ENCODE results near the gene RGS7.

The RGS7 gene

GRCh38 chr1:241129207-241129960 is 227.6 kb downstream of the RGS7 start:
- ChIA-PET CTCF (no interaction called here), POLR2A (no interaction called here)
- TF ChIP-seq, protein P1, sequence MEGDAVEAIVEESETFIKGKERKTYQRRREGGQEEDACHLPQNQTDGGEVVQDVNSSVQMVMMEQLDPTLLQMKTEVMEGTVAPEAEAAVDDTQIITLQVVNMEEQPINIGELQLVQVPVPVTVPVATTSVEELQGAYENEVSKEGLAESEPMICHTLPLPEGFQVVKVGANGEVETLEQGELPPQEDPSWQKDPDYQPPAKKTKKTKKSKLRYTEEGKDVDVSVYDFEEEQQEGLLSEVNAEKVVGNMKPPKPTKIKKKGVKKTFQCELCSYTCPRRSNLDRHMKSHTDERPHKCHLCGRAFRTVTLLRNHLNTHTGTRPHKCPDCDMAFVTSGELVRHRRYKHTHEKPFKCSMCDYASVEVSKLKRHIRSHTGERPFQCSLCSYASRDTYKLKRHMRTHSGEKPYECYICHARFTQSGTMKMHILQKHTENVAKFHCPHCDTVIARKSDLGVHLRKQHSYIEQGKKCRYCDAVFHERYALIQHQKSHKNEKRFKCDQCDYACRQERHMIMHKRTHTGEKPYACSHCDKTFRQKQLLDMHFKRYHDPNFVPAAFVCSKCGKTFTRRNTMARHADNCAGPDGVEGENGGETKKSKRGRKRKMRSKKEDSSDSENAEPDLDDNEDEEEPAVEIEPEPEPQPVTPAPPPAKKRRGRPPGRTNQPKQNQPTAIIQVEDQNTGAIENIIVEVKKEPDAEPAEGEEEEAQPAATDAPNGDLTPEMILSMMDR (IDR thresholded peaks at IDR 0.05; ENCODE audit: insufficient read depth, low read length, missing control alignments) = no peak
- no peak for DNase-seq (ENCODE audit: low read depth, low spot score)
- H3K4me3 ChIP-seq (ENCODE audit: low read depth, low read length) = no peak overlapping the region

DNA sequence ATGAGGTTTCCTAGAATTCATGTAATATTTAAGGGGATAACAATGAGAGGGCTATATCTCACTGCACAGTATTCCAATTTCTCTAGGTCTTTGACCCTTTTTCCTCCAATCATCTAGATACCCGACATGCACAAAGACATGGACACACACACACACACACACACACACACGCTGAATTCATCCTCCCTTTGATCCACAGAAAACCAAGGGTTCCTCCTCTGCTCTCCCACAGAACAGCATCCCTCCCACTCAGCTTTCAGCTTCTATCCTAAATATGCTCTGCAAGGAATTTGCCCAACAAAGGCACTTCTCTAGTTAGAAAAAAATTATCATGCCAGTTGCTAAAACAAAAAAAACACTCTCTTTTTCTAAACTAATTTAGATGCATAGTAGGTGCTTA is 231.7 kb downstream of the RGS7 start:
- DNase-seq (ENCODE audit: low read depth, low spot score) = no peak
- TF ChIP-seq, protein P1 (IDR thresholded peaks at IDR 0.05; ENCODE audit: insufficient read depth, low read length, missing control alignments) = no peak
- CTCF ChIA-PET = no interaction called here
- POLR2A ChIA-PET = no interaction called here
- no peak overlapping the region for H3K4me3 ChIP-seq (ENCODE audit: low read depth, low read length)

DNA sequence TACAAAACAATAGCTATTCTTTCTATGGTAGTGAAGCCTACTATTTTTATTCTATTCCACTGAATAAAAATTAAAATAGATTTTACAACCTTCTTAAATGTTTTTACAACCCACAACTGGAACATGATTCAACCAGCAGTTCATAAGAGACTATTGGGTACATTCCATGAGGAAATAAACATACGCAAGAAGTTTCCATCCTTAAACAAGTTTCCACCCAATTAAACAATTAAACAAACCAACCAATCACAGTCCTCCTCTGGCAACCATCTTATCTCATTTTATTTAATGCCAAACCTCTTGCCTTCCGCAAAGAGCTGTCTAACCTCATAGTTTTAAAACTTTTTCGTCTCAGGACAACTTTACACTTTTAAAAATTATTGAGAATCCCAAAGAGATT is 239.0 kb downstream of the RGS7 start:
- CTCF ChIA-PET = no interaction called here
- DNase-seq (ENCODE audit: low read depth, low spot score) = no peak
- TF ChIP-seq, protein P1 (IDR thresholded peaks at IDR 0.05; ENCODE audit: insufficient read depth, low read length, missing control alignments) = no peak
- no peak overlapping the region for H3K4me3 ChIP-seq (ENCODE audit: low read depth, low read length)
- POLR2A ChIA-PET = no interaction called here

GRCh38 chr1:241115784-241116183 is 241.2 kb downstream of the RGS7 start:
- ChIA-PET POLR2A (no interaction called here), CTCF (no interaction called here)
- TF ChIP-seq, protein P1 (IDR thresholded peaks at IDR 0.05; ENCODE audit: insufficient read depth, low read length, missing control alignments) = no peak
- DNase-seq (ENCODE audit: low read depth, low spot score) = no peak
- H3K4me3 ChIP-seq (ENCODE audit: low read depth, low read length) = no peak overlapping the region

GRCh38 chr1:241114699-241115233 is 242.2 kb downstream of the RGS7 start:
- TF ChIP-seq, protein P1 (IDR thresholded peaks at IDR 0.05; ENCODE audit: insufficient read depth, low read length, missing control alignments) = no peak
- H3K4me3 ChIP-seq (ENCODE audit: low read depth, low read length) = no peak overlapping the region
- no peak for DNase-seq (ENCODE audit: low read depth, low spot score)
- ChIA-PET CTCF (no interaction called here), POLR2A (no interaction called here)

DNA sequence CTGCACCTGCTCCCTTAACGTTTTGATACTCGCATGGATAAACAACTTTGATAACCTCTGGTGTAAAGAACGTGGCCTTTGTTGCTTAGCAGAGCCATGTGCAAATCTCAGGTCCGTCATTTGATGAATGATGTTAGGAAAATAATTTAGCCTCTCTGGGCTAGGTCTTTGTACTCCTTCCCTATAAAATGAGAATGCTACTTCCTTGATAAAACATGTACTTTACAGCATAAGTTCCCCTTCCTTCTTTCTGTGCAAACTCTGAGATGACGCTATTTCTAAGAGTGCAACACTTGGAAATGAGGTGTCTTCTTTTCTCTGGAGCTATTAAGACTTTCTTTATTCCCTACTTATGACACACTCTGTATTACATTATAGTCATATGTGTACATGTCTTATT is 243.4 kb downstream of the RGS7 start:
- TF ChIP-seq, protein P1 (IDR thresholded peaks at IDR 0.05; ENCODE audit: insufficient read depth, low read length, missing control alignments) = no peak
- CTCF ChIA-PET = no interaction called here
- no peak for DNase-seq (ENCODE audit: low read depth, low spot score)
- POLR2A ChIA-PET = no interaction called here
- no peak overlapping the region for H3K4me3 ChIP-seq (ENCODE audit: low read depth, low read length)

Measured in AG04449 (cell line).